ENCODE measurements around the gene MAP3K10.
"Not testable (repeated sequence)": the region's sequence is repeated elsewhere in the genome, so short reads cannot be mapped to it uniquely, and the experiment has no call there.

The MAP3K10 gene

GRCh38 chr19:40190891-40191835, at the start of gene MAP3K10:
Gene MAP3K10 (plus strand): TSS chr19:40191426. CDS start chr19:40192032, 606 bp downstream.
- peak; percentile 54 for DNase-seq (ENCODE audit: low read depth)

GRCh38 chr19:40141551-40141950, 49.7 kb upstream of the MAP3K10 start:
- DNase-seq (ENCODE audit: low read depth): no peak

GRCh38 chr19:40143612-40144011, 47.6 kb upstream of the MAP3K10 start:
- no peak for DNase-seq (ENCODE audit: low read depth)

- no peak for DNase-seq (ENCODE audit: low read depth)
These were observed 47.1 kb upstream of the MAP3K10 start for GRCh38 chr19:40144151-40144550.

- no peak for DNase-seq (ENCODE audit: low read depth)
These were observed 46.1 kb upstream of the MAP3K10 start for GRCh38 chr19:40144947-40145748.

GRCh38 chr19:40145749-40146029, 45.5 kb upstream of the MAP3K10 start:
- not testable (repeated sequence) for DNase-seq (ENCODE audit: low read depth)

GRCh38 chr19:40147338-40147692, 43.9 kb upstream of the MAP3K10 start:
- DNase-seq (ENCODE audit: low read depth): no peak

- DNase-seq (ENCODE audit: low read depth): no peak
These were observed 43.4 kb upstream of the MAP3K10 start for GRCh38 chr19:40147693-40148347.

GRCh38 chr19:40149501-40149900, 41.7 kb upstream of the MAP3K10 start:
- DNase-seq (ENCODE audit: low read depth): no peak

- no peak for DNase-seq (ENCODE audit: low read depth)
These were observed 41.1 kb upstream of the MAP3K10 start for GRCh38 chr19:40150170-40150569.

- DNase-seq (ENCODE audit: low read depth): no peak
These were observed 37.0 kb upstream of the MAP3K10 start for GRCh38 chr19:40154121-40154680.

GRCh38 chr19:40155749-40156265, 35.4 kb upstream of the MAP3K10 start:
- DNase-seq (ENCODE audit: low read depth): peak; percentile 45

GRCh38 chr19:40157059-40157458, 34.2 kb upstream of the MAP3K10 start:
- DNase-seq (ENCODE audit: low read depth): no peak

- DNase-seq (ENCODE audit: low read depth): no peak
These were observed 31.5 kb upstream of the MAP3K10 start for GRCh38 chr19:40159744-40160143.

GRCh38 chr19:40162104-40162503, 29.1 kb upstream of the MAP3K10 start:
- no peak for DNase-seq (ENCODE audit: low read depth)

GRCh38 chr19:40163541-40164129, 27.6 kb upstream of the MAP3K10 start:
- no peak for DNase-seq (ENCODE audit: low read depth)

GRCh38 chr19:40165362-40165937, 25.8 kb upstream of the MAP3K10 start:
- DNase-seq (ENCODE audit: low read depth): no peak

GRCh38 chr19:40169482-40170302, 21.5 kb upstream of the MAP3K10 start:
- DNase-seq (ENCODE audit: low read depth): not testable (repeated sequence)

GRCh38 chr19:40170303-40170989, 20.8 kb upstream of the MAP3K10 start:
- not testable (repeated sequence) for DNase-seq (ENCODE audit: low read depth)

- DNase-seq (ENCODE audit: low read depth): not testable (repeated sequence)
These were observed 19.9 kb upstream of the MAP3K10 start for GRCh38 chr19:40171293-40171692.

Measured in HS-27A (cell line).